ENCODE measurements around the gene PTPRC.

DNA sequence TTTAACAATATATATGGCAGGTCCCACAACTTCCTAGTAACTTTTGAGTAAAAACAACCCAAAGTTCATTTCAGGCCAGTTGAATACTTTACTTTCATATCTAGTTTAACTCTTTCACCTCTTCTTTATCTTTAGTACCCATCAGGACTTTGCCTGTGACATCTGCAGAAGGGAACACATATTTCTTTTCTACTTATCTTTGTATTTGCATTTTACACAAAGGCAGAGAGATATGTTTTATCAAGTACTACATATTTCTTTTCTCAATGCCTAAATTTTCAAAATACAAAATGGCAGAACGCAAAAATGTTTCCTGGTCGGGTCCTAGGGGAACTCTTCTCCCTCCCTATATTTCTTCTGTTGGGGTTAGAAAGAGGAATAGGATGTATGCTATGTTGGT lies 6.8 kb upstream of the PTPRC start:
- TF ChIP-seq, protein P1, sequence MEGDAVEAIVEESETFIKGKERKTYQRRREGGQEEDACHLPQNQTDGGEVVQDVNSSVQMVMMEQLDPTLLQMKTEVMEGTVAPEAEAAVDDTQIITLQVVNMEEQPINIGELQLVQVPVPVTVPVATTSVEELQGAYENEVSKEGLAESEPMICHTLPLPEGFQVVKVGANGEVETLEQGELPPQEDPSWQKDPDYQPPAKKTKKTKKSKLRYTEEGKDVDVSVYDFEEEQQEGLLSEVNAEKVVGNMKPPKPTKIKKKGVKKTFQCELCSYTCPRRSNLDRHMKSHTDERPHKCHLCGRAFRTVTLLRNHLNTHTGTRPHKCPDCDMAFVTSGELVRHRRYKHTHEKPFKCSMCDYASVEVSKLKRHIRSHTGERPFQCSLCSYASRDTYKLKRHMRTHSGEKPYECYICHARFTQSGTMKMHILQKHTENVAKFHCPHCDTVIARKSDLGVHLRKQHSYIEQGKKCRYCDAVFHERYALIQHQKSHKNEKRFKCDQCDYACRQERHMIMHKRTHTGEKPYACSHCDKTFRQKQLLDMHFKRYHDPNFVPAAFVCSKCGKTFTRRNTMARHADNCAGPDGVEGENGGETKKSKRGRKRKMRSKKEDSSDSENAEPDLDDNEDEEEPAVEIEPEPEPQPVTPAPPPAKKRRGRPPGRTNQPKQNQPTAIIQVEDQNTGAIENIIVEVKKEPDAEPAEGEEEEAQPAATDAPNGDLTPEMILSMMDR (IDR thresholded peaks at IDR 0.05; ENCODE audit: low read length) = no peak
- no peak for TF ChIP-seq EZH2 (IDR thresholded peaks at IDR 0.05; ENCODE audit: borderline replicate concordance, low read length)

All from OCI-LY1 (cell line).